Measurements from ENCODE around the gene RPL36.

DNA sequence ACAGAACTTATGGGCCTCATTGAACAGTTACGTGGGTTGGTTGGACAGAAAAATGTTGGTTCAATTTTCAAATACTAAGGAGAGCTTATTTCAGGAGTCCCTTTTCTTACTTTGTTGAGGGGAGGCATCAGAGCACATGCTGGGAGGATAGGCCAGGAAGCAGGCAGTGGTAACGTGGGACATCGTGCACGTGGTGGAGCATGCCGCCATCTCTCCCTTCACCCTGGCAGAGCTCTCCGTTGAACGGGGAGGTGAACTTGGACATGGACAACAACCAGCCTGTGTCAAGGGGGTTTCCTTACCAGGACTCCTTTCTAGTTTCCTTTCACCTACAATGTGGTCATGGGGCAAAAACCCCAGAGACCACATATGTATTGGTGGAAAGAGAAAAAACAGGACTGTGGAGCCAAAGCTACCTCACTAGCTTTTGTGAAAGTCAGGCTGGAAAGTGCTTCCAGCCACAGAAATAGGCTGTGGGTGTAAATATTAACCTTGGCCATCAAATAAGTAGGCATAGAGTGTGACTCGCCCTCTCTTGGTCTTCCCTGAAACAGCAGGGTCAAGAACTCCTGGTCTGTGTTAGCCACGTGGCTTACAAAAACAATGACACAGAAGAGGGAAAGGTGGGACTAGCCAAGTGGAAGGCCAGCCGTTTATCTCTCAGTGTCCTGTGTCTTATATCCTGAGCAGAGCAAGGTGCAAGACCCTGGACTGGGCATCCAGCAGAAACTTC is 24.1 kb upstream of the RPL36 start:
- TF ChIP-seq, protein P1, sequence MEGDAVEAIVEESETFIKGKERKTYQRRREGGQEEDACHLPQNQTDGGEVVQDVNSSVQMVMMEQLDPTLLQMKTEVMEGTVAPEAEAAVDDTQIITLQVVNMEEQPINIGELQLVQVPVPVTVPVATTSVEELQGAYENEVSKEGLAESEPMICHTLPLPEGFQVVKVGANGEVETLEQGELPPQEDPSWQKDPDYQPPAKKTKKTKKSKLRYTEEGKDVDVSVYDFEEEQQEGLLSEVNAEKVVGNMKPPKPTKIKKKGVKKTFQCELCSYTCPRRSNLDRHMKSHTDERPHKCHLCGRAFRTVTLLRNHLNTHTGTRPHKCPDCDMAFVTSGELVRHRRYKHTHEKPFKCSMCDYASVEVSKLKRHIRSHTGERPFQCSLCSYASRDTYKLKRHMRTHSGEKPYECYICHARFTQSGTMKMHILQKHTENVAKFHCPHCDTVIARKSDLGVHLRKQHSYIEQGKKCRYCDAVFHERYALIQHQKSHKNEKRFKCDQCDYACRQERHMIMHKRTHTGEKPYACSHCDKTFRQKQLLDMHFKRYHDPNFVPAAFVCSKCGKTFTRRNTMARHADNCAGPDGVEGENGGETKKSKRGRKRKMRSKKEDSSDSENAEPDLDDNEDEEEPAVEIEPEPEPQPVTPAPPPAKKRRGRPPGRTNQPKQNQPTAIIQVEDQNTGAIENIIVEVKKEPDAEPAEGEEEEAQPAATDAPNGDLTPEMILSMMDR (IDR thresholded peaks at IDR 0.05 in 4 of 5, conservative IDR thresholded peaks at IDR 0.05 in 1 of 5), result no peak
- TF ChIP-seq POLR2A (IDR thresholded peaks at IDR 0.05), result no peak

Measured in gastrocnemius medialis (tissue), 4 donors.